Measurements from ENCODE around the gene LONRF3.
"Not testable (repeated sequence)": the region's sequence is repeated elsewhere in the genome, so short reads cannot be mapped to it uniquely, and the experiment has no call there.

DNA sequence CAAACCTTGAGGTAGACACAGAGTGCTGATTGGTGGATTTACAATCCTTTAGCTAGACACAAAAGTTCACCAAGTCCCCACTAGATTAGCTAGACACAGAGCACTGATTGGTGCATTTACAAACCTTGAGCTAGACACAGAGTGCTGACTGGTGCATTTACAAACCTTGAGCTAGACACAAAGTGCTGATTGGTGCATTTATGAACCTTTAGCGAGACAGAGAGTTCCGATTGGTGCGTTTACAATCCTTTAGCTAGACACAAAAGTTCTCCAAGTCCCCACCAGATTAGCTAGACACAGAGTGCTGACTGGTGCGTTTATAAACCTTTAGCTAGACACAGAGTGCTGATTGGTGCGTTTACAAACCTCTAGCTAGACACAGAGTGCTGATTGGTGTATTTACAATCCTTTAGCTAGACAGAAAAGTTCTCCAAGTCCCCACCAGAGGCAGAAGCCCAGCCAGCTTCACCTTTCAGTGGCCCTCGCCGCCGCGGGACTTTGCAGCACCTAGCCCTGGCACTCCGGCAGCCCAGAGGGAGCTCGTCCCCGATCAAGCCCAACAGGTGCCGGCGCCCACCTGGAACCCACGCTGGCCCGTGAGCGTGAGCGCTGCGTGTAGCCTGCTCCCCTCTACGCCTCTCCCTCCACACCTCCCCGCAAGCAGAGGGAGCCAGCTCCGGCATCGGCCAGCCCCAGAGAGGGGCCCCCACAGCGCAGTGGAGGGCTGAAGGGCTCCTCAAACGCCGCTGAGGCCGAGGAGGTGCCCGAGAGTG lies 53.7 kb downstream of the LONRF3 start:
- TF ChIP-seq, protein P1, sequence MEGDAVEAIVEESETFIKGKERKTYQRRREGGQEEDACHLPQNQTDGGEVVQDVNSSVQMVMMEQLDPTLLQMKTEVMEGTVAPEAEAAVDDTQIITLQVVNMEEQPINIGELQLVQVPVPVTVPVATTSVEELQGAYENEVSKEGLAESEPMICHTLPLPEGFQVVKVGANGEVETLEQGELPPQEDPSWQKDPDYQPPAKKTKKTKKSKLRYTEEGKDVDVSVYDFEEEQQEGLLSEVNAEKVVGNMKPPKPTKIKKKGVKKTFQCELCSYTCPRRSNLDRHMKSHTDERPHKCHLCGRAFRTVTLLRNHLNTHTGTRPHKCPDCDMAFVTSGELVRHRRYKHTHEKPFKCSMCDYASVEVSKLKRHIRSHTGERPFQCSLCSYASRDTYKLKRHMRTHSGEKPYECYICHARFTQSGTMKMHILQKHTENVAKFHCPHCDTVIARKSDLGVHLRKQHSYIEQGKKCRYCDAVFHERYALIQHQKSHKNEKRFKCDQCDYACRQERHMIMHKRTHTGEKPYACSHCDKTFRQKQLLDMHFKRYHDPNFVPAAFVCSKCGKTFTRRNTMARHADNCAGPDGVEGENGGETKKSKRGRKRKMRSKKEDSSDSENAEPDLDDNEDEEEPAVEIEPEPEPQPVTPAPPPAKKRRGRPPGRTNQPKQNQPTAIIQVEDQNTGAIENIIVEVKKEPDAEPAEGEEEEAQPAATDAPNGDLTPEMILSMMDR (IDR thresholded peaks at IDR 0.05), result not testable (repeated sequence)
- not testable (repeated sequence) for TF ChIP-seq EZH2 (IDR thresholded peaks at IDR 0.05; ENCODE audit: borderline replicate concordance, insufficient read depth, low read depth, low read length, poor library complexity, severe bottlenecking)
